HL-60 (cell line): ENCODE measurements around the gene CPT1A.

Experiments used
- DNase-seq, 2 experiments: peaks; one replicate each; pipeline ENCODE4 v3.0.0-alpha.2; 2010 to 2020; ENCODE audit warnings: low read depth in 1 of 2, low spot score in 1 of 2
- H3K27ac ChIP-seq: fragments of 250-450 bp; sonication (Bioruptor Pico); replicated peaks from 2 replicates; pipeline ENCODE4 v1.5.1; 2020; ENCODE audit warnings: mild to moderate bottlenecking, moderate library complexity
- H3K27me3 ChIP-seq: fragments of 250-450 bp; sonication (Bioruptor Pico); 2 replicates; pipeline ENCODE4 v1.5.1; 2021; ENCODE audit warnings: mild to moderate bottlenecking, moderate library complexity; ENCODE audit not compliant: insufficient read depth, poor library complexity, severe bottlenecking
- H3K4me3 ChIP-seq: replicated peaks from 2 replicates; pipeline ENCODE4 v1.5.1; 2011; ENCODE audit warnings: mild to moderate bottlenecking, control low read depth, low read length; ENCODE audit not compliant: insufficient read depth
- CTCF ChIP-seq: IDR thresholded peaks from one replicate; pipeline ENCODE4 v1.5.1; 2011; ENCODE audit warnings: low read length, control low read depth, inconsistent platforms; ENCODE audit not compliant: insufficient read depth
- GABPA ChIP-seq: IDR thresholded peaks from 2 replicates; pipeline ENCODE4 v1.6.1; 2012; ENCODE audit warnings: low read depth
- POLR2AphosphoS5 ChIP-seq: IDR thresholded peaks from 2 replicates; pipeline ENCODE4 v1.6.1; 2012; ENCODE audit warnings: low read depth
- REST ChIP-seq: IDR thresholded peaks from 2 replicates; pipeline ENCODE4 v1.6.1; 2012; ENCODE audit warnings: low read depth; ENCODE audit not compliant: insufficient replicate concordance
- SPI1 ChIP-seq: IDR thresholded peaks from 2 replicates; pipeline ENCODE4 v1.6.1; 2012; ENCODE audit warnings: low read depth, mild to moderate bottlenecking, borderline replicate concordance

CPT1A gene

DNA sequence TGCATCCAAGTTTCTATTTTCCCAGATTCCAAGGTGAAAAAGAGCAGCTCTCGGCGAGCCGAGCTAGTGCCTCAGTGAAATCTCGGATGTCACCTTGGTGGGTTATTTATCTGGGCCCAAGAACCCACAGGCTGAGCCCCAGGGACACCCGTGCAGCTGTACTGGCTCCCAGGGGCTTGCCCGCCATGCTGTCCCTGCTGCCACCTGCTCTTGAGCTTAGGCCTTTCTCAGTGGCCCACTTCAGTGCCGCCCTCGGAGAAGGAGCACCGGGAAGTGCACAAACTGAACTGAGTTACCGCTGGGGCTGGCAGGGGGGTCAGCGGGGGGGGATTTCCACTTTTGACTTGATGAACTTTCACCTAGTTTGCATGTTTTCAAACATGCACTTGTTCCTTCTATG is 27.9 kb downstream of the CPT1A start:
- no peaks in the 10 kb centered on the region for H3K27me3 ChIP-seq
- H3K4me3 ChIP-seq, result no peak overlapping the region
- no peak overlapping the region for H3K27ac ChIP-seq
- DNase-seq, result no peak
- TF ChIP-seq CTCF, result no peak
- TF ChIP-seq GABPA, result no peak
- no peak for TF ChIP-seq REST
- no peak for TF ChIP-seq POLR2AphosphoS5
- no peak for TF ChIP-seq SPI1

- TF ChIP-seq CTCF (no peak), SPI1 (no peak), POLR2AphosphoS5 (no peak), REST (no peak), GABPA (no peak)
- H3K4me3 ChIP-seq, result no peak overlapping the region
- no peaks in the 10 kb centered on the region for H3K27me3 ChIP-seq
Observed at GRCh38 chr11:68812526-68812925, 29.2 kb downstream of the CPT1A start.

DNA sequence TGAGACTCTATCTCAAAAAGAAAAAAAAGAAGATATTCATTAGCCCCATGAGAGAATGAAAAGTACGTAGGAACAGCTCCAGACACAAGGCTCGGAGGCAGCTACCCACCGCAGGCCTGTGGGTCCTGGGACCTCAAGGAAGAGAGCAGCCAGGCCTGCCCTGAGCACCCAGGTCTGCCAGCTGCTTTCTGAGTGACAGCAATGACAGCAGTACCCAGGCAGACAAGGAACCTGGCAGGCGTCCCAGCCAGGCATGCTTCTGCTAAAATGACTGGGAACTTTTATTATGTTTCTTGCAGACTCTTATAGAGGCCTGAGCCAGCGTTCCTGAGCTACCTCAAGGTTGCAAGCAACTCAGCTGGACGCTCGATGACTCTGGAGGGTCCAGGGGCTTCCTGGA is 31.6 kb downstream of the CPT1A start:
- no peak for DNase-seq
- no peak for TF ChIP-seq REST
- no peak for TF ChIP-seq GABPA
- TF ChIP-seq SPI1, result no peak
- TF ChIP-seq POLR2AphosphoS5, result no peak
- no peak for TF ChIP-seq CTCF
- Histone ChIP-seq H3K4me3 (no peak overlapping the region), H3K27me3 (no peaks in the 10 kb centered on the region), H3K27ac (no peak overlapping the region)

More at GRCh38 chr11:68812526-68812925, 29.2 kb downstream of the CPT1A start:
- no peak overlapping the region for H3K27ac ChIP-seq
- DNase-seq, result no peak
